ENCODE measurements around the gene CPSF4L. TPM values are rescaled to one million over a fixed set of nuclear protein-coding genes. Genes with fewer than 3 reads are reported as not detected.

Gene CPSF4L
- total and polyA plus RNA-seq, 2 donors (not counting 3 experiments of a cell fraction or from before 2014, with no cell fraction given), result not detected

DNA sequence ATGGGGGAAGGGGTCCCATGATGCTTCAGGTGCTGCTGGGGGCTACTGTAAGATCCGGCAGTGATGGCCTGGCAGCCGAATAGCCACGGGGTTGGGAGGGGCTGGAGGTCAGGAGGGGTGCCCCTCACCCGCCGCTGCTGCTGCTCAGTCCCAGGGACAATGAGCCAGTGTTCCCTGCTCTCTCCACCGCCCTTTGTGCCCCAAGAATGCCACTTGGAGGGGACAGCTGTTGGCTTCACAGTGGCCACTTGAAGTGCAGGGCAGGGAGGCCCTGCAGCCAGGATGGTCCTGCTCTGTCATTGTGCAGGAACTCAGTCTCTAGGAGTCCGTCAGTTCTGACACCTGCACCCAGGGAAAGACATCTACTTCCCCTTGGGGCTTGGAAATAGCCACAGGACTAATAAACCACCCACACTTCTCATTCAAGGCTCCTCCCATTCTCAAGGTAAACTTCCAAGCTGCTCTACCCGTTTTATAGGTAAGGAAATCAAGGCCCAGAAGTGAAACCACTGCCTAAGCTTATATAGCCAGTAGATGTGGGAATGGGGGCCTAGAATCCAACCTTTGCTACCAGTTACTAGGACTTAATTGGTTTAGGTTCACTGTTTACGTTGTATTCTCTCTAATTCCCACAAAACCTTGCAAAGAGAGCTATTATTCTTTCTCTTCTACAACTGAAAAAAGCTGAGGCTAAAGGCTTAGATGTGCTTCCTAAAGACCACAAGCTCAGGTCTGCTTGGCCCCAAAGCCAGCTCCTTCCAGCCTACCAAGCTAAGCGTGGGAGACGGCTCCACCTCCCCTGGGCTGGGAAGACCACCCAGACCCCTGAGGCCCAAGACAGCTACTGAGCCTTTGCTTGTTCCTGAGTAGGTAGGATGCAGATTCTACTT is 6.2 kb upstream of the CPSF4L start:
- Histone ChIP-seq H3K27ac (ENCODE audit: insufficient read depth, low read depth, low read length) (no peak overlapping the region), H2AFZ (ENCODE audit: low read depth, low read length) (no peak overlapping the region), H3K36me3 (ENCODE audit: control insufficient read depth in 2 of 2, extremely low read depth in 1 of 2, insufficient read depth in 2 of 2, low read length in 2 of 2) (no peaks in the 10 kb centered on the region), H3K4me2 (ENCODE audit: insufficient read depth, low read length) (no peak overlapping the region), H3K9ac (replicated peaks; ENCODE audit: extremely low read depth, insufficient read depth, low read length) (no peak overlapping the region), H3K79me2 (ENCODE audit: control insufficient read depth, insufficient read depth, low read length) (no peaks in the 10 kb centered on the region), H3K4me3 (replicated peaks in 1 of 3; ENCODE audit: insufficient read depth in 1 of 3, low read depth in 1 of 3, low read length in 3 of 3) (no peak overlapping the region), H3K27me3 (ENCODE audit: control insufficient read depth in 2 of 2, insufficient read depth in 2 of 2, low read length in 2 of 2) (no peaks in the 10 kb centered on the region), H3K9me1 (replicated peaks; ENCODE audit: control insufficient read depth, extremely low read depth, insufficient read depth, low read length) (no peaks in the 10 kb centered on the region), H3K9me3 (replicated peaks; ENCODE audit: control insufficient read depth, insufficient read depth, low read length) (no peaks in the 10 kb centered on the region), H3K4me1 (ENCODE audit: control insufficient read depth, extremely low read depth, insufficient read depth, low read length) (no peaks in the 10 kb centered on the region), H4K20me1 (replicated peaks; ENCODE audit: control insufficient read depth, extremely low read depth, insufficient read depth, low read length) (no peaks in the 10 kb centered on the region)
- no TSS peak for BruUV-seq (replicated peaks)
- intact Hi-C loops (cut with micrococcal nuclease), result no loop called here
- FAIRE-seq (no peak), DNase-seq (ENCODE audit: low read depth, low spot score) (no peak)
- no peak for TF ChIP-seq GATA2 (IDR thresholded peaks at IDR 0.05; ENCODE audit: insufficient read depth, insufficient read length, low read depth, low read length)
- TF ChIP-seq JUN (IDR thresholded peaks at IDR 0.05; ENCODE audit: borderline replicate concordance, insufficient read depth, insufficient read length, low read depth), result no peak
- no peak for TF ChIP-seq FOS (IDR thresholded peaks at IDR 0.05; ENCODE audit: borderline replicate concordance, insufficient read depth, low read length)
- no peak for TF ChIP-seq POLR2AphosphoS5 (IDR thresholded peaks at IDR 0.05; ENCODE audit: insufficient read depth, low read depth, low read length)
- TF ChIP-seq MYC (IDR thresholded peaks at IDR 0.05; ENCODE audit: low read depth, low read length), result no peak
- TF ChIP-seq CTCF (IDR thresholded peaks at IDR 0.05; ENCODE audit: extremely low read depth in 1 of 2, insufficient read depth in 1 of 2, low read depth in 1 of 2, low read length in 2 of 2), result no peak
- no peak for TF ChIP-seq POLR2A (IDR thresholded peaks at IDR 0.05; ENCODE audit: low read depth, low read length)
- TF ChIP-seq MAX (IDR thresholded peaks at IDR 0.05; ENCODE audit: insufficient read depth, insufficient read length), result no peak
- TF ChIP-seq EZH2 (IDR thresholded peaks at IDR 0.05; ENCODE audit: borderline replicate concordance, low read depth, low read length, severe bottlenecking), result no peak
- ChIA-PET POLR2A (no interaction called here), CTCF (interaction anchor here (0.9 to 1.4 kb wide), 5 partner anchors 9 to 102 kb away, joined by 3 to 7 read pairs (median 5); no protein-coding TSS in a partner anchor)
- dilution Hi-C loops (cut with MboI; ENCODE audit: extremely low pct_ligation_motif_present, low sequenced_read_pairs), result no loop called here

Measured in endothelial cell of umbilical vein (primary cell).